Endometrial microvascular endothelial cells (primary cell): ENCODE data around the gene TBX2. TPM values are rescaled to one million over a fixed set of nuclear protein-coding genes. Genes with fewer than 3 reads are reported as not detected.
"Not testable (repeated sequence)": the region's sequence is repeated elsewhere in the genome, so short reads cannot be mapped to it uniquely, and the experiment has no call there.

Source experiments
- in situ Hi-C: cut with HindIII; loops from 2 replicates; pipeline ENCODE4 v1.10.0; 2017; ENCODE audit warnings: low sequenced_read_pairs, low pct_unique_long_range_greater_than_20kb; ENCODE audit errors: inconsistent ontology term
- total RNA-seq: library from RNA; depleted of rRNA; stranded (reverse); fragments of >200 nt; gene quantifications from one replicate; pipeline ENCODE4 v1.2.3, GENCODE V29; 2015; ENCODE audit errors: inconsistent ontology term

The TBX2 gene
- total RNA-seq: 0.19 TPM

DNA sequence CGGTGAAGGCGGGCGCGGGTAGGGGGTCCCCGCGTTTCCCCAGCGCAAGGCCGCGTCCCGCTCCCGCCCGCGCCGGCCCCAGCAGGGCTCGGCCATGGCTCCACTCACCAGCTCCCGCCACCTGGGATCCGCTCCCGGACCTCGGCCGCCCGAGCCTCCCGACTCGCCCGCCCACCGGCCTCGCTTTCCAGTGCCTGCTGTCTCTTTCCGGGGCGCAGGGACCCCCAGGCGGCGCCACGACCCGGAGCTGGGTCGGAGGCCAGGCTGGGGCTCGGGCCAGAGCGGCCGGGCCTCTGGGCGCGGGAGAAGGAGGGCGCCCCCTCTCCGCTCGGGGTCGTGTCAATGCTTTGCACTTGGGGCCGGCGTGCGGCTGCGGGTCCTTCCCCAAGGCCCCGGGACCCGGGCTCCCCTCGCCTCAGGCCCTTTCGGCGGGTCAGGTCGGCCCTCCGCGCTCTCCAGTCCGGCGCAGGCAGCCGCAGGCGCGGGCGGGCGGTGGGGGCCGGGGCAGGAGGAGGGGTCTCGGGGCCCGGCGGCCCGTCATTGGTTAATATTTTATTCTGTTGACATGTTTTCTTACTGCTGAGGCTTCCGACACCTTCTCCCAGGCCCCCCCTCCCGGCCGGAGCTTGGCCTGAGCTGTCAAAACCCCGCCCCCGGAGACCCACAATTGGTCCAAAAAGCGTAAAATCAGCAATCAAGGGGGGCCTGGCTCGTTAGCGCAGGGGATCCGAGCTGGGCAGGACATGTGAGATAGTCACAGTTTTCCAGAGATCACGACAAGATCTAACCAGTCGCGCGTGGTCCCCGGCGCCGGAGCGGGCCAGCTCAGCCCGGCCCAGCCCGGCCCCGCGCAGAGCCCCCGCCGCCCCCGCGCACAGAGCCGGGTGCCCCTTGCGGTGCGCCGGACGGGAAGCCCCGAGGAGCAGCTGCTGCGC, at the start of gene TBX2:
TSS of gene TBX2 (plus strand) at position 713 of the 935 bp plus-strand sequence. CDS start 334 bp downstream, outside the sequence.
- in situ Hi-C loops: no loop called here

GRCh38 chr17:61351745-61352407, 47.8 kb upstream of the TBX2 start:
- in situ Hi-C loops: no loop called here

DNA sequence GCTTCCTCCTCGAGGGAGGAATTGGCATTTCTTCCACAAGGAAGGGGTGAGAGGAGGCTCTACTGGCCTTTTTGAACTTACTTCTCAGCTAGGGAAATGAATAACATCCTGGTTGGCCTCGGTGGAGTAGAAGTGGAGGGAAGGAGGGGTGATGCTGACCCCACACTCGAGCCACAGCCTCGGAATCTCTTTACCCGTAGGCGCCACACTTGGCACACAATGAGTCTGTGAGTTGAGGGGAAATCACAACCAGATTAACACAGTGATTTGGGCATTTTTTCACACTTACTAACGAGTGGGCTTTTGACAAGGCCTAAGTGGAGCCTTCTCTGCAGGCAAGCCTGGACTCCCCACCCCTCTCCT, 47.3 kb upstream of the TBX2 start:
- in situ Hi-C loops: no loop called here

DNA sequence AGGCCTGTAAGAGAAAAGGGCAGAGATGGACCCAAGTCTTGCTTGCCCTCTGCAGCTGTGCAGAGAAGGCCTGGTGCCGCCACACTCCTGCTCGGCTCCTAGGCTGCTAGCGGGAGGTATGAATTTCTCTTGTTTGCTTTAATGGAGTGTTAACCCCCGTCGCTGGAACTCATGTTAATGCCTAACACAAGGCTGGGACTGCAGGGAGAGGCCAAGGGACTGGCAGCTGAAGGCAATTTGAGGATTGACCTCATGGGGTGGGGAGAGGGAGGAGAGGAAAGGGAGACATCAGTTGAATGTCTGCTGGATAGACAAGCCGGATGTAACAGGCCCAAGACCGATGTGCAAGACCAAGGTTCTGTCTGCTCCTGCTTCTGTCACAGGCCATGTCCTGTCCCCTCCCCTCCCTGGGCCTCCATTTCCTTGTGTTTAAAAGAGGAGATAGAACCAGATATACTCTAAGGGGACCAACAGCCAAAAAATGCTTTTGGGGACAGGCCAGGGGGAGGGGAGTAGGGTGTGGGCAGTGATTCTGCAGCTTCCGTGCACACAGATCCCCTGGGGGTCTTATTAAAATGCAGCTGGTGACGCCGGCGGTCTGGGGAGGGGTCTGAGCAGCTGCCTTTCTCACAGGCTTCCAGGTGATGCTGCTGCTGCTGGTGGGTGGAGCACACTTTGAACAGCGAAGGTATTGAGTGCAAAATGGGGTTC, 46.7 kb upstream of the TBX2 start:
- in situ Hi-C loops: no loop called here

DNA sequence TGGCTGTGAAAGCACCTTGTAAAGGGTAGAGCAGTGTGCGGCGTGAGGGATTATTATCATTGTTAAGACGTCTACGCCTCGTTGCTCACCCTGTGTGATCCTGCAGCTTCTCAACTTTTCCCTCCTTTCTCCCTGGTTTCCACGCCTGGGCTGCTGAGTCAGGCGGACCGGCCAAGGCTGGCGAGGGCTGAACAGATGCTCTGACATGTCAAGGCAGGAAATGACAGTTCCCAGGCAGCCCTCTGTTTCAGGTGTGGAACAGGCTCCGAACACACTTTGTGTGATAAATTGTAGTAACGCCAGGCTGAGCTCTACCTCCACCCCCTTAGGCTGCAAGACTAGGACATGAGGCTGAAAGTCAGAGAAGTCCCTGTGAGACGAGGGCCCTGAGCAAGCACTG, 46.0 kb upstream of the TBX2 start:
- in situ Hi-C loops: no loop called here

GRCh38 chr17:61354895-61355874, 44.5 kb upstream of the TBX2 start:
- in situ Hi-C loops: no loop called here

GRCh38 chr17:61357061-61357460, 42.6 kb upstream of the TBX2 start:
- in situ Hi-C loops: not testable (repeated sequence)

DNA sequence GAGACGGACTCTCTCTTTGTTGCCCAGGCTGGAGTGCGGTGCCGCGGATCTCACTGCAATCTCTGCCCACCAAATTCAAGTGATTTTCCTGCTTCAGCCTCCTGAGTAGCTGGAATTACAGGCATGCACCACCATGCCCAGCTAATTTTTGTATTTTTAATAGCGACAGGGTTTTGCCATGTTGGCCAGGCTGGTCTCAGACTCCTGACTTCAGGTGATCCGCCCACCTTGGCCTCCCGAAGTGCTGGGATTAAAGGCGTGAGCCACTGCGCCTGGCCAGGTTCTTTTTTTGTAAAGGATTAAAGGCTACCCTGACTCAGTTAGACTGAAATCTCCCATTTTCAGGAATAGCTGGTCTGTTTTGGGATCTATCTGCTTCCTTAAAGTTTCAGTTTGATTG, 40.1 kb upstream of the TBX2 start:
- in situ Hi-C loops: not testable (repeated sequence)

DNA sequence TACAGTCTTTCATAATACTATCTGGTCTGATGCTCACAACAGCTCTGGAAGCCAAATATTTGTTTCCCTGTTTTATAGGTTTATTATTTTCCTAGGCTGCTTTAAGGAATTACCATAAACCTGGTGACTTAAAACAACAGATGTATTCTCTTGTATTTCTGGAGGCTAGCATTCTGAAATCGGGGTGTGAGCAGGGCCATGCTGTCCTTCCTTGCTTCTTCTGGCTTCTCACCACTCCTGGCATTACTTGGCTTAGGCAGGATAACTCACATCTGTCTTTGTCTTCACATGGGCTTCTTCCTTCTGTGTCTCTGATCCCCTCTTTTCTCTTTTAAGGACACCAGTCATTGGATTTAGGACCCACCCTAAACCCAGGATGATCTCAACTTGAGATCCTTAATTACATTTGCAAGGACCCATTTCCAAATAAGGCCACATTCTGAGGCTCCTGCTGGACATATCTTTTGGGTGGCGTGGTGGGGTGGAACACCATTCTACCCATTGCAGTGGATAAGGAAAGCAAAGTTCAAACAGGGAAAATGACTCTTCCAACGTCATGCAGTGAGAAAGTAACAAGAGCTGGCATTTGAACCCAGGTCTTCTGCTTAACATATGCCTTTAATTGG, 39.2 kb upstream of the TBX2 start:
- in situ Hi-C loops: no loop called here

- in situ Hi-C loops: no loop called here
Observed at GRCh38 chr17:61361084-61361483, 38.6 kb upstream of the TBX2 start.

- in situ Hi-C loops: no loop called here
Observed at GRCh38 chr17:61362396-61362795, 37.2 kb upstream of the TBX2 start.

DNA sequence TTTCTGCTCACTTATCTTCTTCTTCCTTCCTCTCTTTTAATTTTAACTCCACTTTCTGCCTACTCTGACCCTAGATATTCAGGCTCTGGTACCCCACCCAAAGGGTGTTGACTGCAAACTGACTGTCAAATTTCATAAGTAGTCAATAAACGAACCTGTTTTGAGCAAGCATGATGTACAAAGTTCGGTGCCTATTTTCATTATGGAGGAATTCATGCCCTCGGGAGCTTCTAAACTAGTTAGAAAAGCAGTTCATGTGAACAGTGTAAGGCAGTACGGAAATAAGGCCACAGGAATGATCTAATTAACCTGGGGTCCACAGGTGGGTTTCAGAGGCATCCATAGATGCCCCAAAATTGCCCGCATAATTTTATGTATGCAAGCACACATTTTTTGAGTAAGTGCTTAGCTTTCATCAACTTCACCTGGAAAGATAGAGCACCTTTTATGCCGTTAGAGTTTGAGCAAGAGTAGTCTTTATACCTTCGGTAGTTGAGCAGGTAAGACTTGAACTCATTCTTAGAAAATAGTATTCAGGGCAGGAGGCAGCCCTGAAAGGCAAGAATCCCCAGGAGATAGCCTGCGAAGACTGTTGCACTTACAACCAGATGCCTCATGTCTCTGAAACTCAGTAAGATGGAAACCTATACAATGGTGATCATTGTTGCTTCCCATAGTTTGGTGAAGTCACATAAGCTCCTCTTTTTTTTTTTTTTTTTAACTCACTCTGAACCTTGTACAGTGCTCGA, 36.6 kb upstream of the TBX2 start:
- in situ Hi-C loops: no loop called here

DNA sequence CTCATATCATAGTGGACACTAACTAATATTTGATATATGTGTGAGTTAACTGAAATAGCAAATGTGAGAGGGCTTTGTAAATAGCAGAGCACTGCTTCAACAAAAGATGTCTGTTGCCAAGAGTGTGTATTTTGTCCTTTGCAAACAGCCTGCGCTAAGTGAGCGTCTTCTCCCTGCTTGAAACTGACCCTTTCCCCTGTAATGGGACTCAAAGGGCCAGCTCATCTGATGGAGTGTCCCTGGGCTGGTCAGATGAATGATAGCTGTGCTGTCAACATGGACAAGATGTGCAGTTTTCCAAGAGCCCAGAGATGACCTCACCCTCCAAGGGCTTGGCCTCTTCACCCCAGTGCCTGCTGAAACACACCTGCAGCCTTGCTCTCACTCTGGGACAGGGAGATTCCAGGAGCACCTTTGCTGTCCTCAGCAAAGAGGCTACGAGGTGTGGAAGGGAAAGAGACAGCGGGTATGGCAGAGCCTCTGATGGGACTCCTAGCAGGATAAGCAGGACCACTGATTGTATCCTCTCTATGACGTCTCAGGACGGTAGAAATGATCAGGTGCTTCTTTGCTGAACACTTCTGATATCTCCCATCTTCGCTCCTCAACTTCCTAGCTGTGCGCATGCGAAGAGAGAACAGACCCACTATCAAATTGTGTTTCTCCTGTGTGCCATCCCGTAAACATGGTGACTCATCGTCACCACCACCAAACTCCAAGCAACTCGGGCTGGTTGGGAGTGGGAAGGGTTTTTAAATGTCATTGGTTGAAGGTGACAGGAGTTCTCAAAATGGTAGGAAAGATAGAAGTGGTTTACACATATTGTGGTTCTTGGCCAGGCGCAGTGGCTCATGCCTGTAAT, 35.8 kb upstream of the TBX2 start:
- in situ Hi-C loops: no loop called here

GRCh38 chr17:61364463-61364846, 35.2 kb upstream of the TBX2 start:
- in situ Hi-C loops: no loop called here

DNA sequence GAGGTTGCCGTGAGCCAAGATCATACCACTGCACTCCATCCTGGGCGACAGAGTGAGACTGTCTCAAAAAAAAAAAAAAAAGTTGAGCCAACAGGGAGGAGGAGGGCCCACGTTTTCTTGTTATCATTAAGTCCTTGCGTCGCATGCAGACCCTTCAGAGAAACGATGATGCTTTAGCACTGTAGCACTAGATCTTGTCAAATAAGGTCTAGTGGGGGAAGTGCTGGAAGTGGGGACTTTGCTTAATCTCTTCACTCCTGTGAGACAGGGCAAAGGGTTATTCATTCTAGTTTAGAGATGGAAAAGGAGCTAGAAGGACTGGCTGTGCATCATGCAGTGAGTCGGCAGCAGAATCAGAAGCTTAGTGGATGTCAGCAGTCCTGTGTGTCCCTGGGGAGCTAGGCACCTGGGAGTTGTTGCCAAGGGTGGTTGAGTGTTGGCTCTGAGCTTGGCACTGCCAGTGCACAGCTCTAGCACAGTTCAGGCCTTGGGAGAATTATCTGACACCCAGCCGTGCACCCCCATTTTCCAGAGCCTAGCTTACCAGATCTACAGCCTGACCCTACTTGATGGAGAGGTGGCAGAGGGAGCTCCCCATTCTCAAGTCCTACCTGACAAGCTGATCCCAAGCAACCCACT, 33.4 kb upstream of the TBX2 start:
- in situ Hi-C loops: no loop called here

GRCh38 chr17:61366715-61367413, 32.8 kb upstream of the TBX2 start:
- in situ Hi-C loops: no loop called here
